Memory B cell (primary cell): ENCODE results near the gene LRRC8B.
"Not testable (repeated sequence)": the region's sequence is repeated elsewhere in the genome, so short reads cannot be mapped to it uniquely, and the experiment has no call there.

Experiments used
- ATAC-seq: fragments of 150-1000 bp; cut with Tn5 transposase; 2 replicates; pipeline ENCODE4 v1.10.0; 2021; ENCODE audit warnings: low read depth, mild to moderate bottlenecking, moderate library complexity
- DNase-seq, 2 donors: peaks; one replicate each; pipeline ENCODE4 v3.0.0; 2022; ENCODE audit warnings: low spot score in 2 of 2
- H3K27ac Mint-ChIP-seq: one replicate; pipeline ENCODE4 v1.8.0; 2022; ENCODE audit warnings: mild to moderate bottlenecking, moderate library complexity, mixed read lengths
- H3K27me3 Mint-ChIP-seq: one replicate; pipeline ENCODE4 v1.8.0; 2022; ENCODE audit warnings: mixed read lengths
- H3K36me3 Mint-ChIP-seq: one replicate; pipeline ENCODE4 v1.8.0; 2022; ENCODE audit warnings: mild to moderate bottlenecking, mixed read lengths
- H3K4me1 Mint-ChIP-seq: one replicate; pipeline ENCODE4 v1.8.0; 2022; ENCODE audit warnings: mixed read lengths
- H3K4me3 Mint-ChIP-seq: one replicate; pipeline ENCODE4 v1.8.0; 2022; ENCODE audit warnings: mild to moderate bottlenecking, moderate library complexity, mixed read lengths
- H3K9me3 Mint-ChIP-seq: one replicate; pipeline ENCODE4 v1.8.0; 2022; ENCODE audit warnings: mixed read lengths

LRRC8B gene

DNA sequence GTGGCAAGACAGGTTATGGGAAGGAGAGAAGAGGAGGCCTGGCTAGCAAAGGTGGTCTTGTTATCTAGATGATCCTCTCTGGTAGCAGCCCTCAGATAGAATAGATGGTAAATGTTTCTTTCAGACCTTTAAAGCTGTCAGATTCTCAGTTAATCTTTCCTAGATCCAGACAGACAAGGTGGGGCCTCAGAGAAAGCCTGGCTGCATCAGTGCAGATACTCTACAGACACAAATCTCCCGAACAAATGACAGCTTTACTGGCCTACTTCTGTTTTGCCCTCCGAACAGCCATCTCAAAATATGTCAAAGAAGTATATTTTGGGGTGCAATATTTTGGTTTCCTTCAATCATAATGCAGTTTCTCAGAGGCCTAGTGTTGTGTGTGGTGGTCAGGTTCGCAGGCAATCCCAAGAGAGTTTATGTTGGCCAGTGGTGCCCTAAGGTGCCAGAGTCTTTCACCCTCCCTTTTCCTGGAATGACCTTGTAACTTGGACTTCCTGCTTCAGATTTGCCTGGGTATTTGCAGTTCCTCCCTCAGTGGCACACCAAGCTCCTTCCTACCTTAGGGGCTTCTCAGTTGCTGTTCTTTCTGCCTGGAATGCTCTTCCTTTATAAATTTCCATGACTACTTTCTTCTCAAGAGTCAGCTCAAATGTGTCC lies 7.0 kb downstream of the LRRC8B start:
- ATAC-seq (no peak), DNase-seq (no peak)
- Mint-ChIP-seq H3K27me3 (no peaks in the 10 kb centered on the region), H3K36me3 (peaks cover 16% of the 10 kb centered on the region), H3K4me1 (peaks cover 27% of the 10 kb centered on the region), H3K9me3 (peaks cover 2% of the 10 kb centered on the region), H3K27ac (peak overlapping the region; percentile 48), H3K4me3 (no peak overlapping the region)

GRCh38 chr1:89532228-89532627 lies 7.6 kb downstream of the LRRC8B start:
- no peak for DNase-seq
- H3K27me3 Mint-ChIP-seq: no peaks in the 10 kb centered on the region
- peaks cover 16% of the 10 kb centered on the region for H3K36me3 Mint-ChIP-seq
- no peak for ATAC-seq
- peak overlapping the region; percentile 48 for H3K27ac Mint-ChIP-seq
- H3K4me1 Mint-ChIP-seq: peaks cover 27% of the 10 kb centered on the region
- peaks cover 2% of the 10 kb centered on the region for H3K9me3 Mint-ChIP-seq
- H3K4me3 Mint-ChIP-seq: no peak overlapping the region

GRCh38 chr1:89532866-89533265 lies 8.2 kb downstream of the LRRC8B start:
- H3K27me3 Mint-ChIP-seq: no peaks in the 10 kb centered on the region
- ATAC-seq (no peak), DNase-seq (no peak)
- no peak overlapping the region for H3K27ac Mint-ChIP-seq
- no peak overlapping the region for H3K4me3 Mint-ChIP-seq
- H3K9me3 Mint-ChIP-seq: peaks cover 2% of the 10 kb centered on the region
- H3K4me1 Mint-ChIP-seq: peaks cover 27% of the 10 kb centered on the region
- peaks cover 16% of the 10 kb centered on the region for H3K36me3 Mint-ChIP-seq

DNA sequence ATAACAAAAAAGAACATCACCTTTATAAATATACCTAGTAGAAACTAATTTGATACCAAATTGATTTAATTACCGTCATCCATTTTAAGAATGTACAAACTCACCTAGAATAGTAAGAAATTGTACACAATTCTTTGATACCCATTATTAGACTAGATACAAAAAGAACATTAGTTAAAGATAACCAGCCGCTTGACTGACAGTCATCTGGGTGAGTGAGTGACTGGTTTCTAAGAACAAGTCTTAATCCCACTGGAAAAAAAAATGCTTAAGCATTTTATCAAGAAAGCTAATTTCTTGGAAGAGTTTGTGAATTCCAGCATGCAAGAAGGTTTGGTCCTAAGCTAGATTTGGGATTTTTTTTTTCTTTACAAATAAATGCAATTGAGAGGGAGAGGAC lies 10.9 kb downstream of the LRRC8B start:
- no peak for DNase-seq
- H3K36me3 Mint-ChIP-seq: peaks cover 22% of the 10 kb centered on the region
- no peak for ATAC-seq
- H3K4me1 Mint-ChIP-seq: peaks cover 34% of the 10 kb centered on the region
- peaks cover 2% of the 10 kb centered on the region for H3K9me3 Mint-ChIP-seq
- no peak overlapping the region for H3K27ac Mint-ChIP-seq
- no peaks in the 10 kb centered on the region for H3K27me3 Mint-ChIP-seq
- no peak overlapping the region for H3K4me3 Mint-ChIP-seq

DNA sequence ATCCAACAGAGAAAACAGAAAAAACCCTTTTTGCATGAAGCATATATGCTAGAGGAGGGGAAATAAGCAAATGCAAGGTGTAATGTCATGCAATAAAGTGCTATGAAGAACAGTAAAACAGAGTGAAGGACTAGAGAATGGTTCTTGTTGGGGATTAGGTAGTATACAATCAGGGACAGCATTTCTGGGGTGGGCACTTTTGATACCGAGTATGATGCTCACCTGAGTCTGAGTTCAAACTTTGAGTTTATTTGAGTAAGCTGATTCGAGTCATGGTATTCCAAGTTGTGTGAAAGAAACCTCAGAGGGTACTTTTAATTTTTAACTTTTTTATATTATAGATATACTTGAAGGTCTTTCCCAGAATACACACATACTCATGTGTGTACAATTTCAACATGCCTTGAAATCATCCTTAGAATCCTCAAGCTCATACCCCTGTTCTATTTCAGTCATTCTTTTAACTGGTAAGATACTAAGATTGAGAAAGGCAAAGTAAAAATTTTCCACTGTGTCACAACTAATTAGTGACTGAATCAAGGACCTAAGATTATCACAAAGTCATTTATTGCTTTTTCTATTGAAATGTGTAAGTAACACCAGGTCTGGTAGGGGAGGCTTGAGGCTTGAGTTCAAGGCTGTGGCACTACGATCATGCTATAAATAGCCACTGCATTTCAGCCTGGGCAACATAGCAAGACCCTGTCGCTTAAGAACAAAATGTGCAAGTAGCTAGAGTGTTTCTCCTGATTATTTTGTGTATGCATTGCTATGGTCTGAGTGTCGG lies 12.1 kb downstream of the LRRC8B start:
- DNase-seq (no peak), ATAC-seq (no peak)
- no peaks in the 10 kb centered on the region for H3K27me3 Mint-ChIP-seq
- no peak overlapping the region for H3K27ac Mint-ChIP-seq
- peaks cover 33% of the 10 kb centered on the region for H3K4me1 Mint-ChIP-seq
- peaks cover 2% of the 10 kb centered on the region for H3K9me3 Mint-ChIP-seq
- no peak overlapping the region for H3K4me3 Mint-ChIP-seq
- peaks cover 21% of the 10 kb centered on the region for H3K36me3 Mint-ChIP-seq

GRCh38 chr1:89538361-89538760 lies 13.7 kb downstream of the LRRC8B start:
- peak overlapping the region; percentile 80 for H3K27ac Mint-ChIP-seq
- no peak for ATAC-seq
- DNase-seq: no peak
- no peaks in the 10 kb centered on the region for H3K27me3 Mint-ChIP-seq
- H3K4me3 Mint-ChIP-seq: no peak overlapping the region
- H3K36me3 Mint-ChIP-seq: peaks cover 10% of the 10 kb centered on the region
- H3K9me3 Mint-ChIP-seq: no peaks in the 10 kb centered on the region
- peaks cover 23% of the 10 kb centered on the region for H3K4me1 Mint-ChIP-seq

DNA sequence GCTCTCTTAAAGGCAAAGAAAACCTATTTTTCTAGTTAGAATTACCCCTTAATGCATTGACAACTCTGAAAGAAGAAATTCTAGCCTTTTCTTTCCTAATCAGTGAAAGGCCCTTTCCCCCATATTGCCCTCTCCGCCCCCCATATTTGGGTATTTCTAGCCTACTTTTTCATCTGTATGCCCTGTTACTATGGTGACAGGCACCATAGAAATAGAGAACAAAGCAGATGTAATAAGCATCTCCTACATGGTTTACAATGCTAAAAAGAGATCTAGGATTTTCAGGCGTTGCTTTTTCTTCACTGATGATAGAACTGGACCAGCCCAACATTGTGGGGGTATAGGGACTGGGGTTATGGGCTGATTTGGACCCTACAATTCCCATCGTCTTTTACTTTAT lies 14.5 kb downstream of the LRRC8B start:
- H3K9me3 Mint-ChIP-seq: no peaks in the 10 kb centered on the region
- H3K27me3 Mint-ChIP-seq: no peaks in the 10 kb centered on the region
- DNase-seq (no peak), ATAC-seq (no peak)
- H3K27ac Mint-ChIP-seq: no peak overlapping the region
- no peak overlapping the region for H3K4me3 Mint-ChIP-seq
- peaks cover 23% of the 10 kb centered on the region for H3K4me1 Mint-ChIP-seq
- H3K36me3 Mint-ChIP-seq: peaks cover 10% of the 10 kb centered on the region

DNA sequence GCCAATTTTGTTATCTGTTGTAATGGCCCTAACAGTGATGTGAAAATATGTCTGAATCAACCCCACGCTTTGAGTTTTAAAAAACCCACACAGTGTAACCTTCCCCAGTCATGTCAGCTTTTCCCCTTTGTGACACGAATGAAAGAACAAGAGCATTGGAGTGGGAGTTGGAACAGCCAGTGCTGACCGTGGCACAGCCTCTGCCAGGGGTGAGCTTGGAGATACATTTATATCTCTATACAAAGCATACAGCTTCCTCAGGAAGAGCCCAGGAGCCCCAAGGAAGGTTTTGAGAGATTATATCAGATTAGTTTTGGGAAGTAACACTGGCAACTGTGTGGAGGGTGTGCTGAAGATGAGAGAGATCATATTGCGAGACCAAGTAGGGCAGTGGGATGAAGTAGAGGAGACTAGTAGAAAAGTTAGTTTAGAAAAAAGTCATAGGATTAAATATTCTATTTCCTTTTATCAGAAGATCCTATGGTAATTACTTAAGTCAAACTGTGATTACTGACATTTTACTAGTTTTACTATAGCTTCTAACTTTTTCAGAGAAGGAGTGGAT lies 15.9 kb downstream of the LRRC8B start:
- Mint-ChIP-seq H3K4me3 (no peak overlapping the region), H3K27ac (no peak overlapping the region)

GRCh38 chr1:89542345-89542744 lies 17.7 kb downstream of the LRRC8B start:
- no peaks in the 10 kb centered on the region for H3K27me3 Mint-ChIP-seq
- no peak overlapping the region for H3K27ac Mint-ChIP-seq
- no peaks in the 10 kb centered on the region for H3K9me3 Mint-ChIP-seq
- peaks cover 31% of the 10 kb centered on the region for H3K4me1 Mint-ChIP-seq
- H3K36me3 Mint-ChIP-seq: peaks cover 10% of the 10 kb centered on the region
- DNase-seq (no peak), ATAC-seq (no peak)
- no peak overlapping the region for H3K4me3 Mint-ChIP-seq

More for the DNA sequence above, 15.9 kb downstream of the LRRC8B start:
- DNase-seq: no peak
- ATAC-seq: no peak
- no peaks in the 10 kb centered on the region for H3K27me3 Mint-ChIP-seq
- H3K36me3 Mint-ChIP-seq: peaks cover 9% of the 10 kb centered on the region
- no peaks in the 10 kb centered on the region for H3K9me3 Mint-ChIP-seq
- peaks cover 28% of the 10 kb centered on the region for H3K4me1 Mint-ChIP-seq

GRCh38 chr1:89543632-89544031 lies 19.0 kb downstream of the LRRC8B start:
- not testable (repeated sequence) for H3K27ac Mint-ChIP-seq, H3K36me3 Mint-ChIP-seq, DNase-seq, H3K4me3 Mint-ChIP-seq, H3K9me3 Mint-ChIP-seq, ATAC-seq, H3K27me3 Mint-ChIP-seq
- H3K4me1 Mint-ChIP-seq: peaks cover 26% of the 10 kb centered on the region

DNA sequence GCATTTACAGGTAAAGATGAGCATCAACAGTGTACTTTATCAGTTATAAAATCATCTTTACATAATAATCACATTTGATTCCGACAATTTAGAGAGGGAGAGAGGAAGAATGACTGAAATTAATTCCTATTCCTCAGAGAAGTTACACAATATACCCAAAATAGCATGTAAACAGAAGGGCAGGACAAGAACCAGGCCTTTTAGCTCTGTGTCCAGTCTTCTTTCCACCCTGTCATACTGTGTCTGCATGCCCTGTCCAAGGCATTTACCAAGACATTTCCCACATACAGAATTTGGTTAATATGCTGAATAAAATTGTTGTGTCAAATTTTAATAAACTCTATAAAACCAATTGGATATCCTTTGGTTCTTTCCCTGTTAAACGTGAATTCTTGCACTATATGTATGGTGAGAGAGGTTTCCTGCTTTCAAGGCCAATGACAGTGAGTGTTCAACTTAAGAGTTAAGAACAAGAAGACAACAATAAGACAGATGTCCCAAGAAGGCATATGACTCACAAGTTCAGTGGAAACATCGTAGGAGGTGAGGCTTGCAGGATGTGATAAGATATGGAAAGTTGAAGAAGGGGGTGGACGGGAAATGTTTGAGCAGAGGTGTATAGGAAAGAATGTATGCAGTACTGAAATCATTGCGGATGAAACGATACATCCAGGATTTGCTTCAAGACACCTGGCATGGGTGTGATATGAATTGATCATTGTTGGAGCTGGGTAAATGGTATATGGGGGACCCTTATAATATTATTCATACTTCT lies 20.8 kb downstream of the LRRC8B start:
- H3K4me3 Mint-ChIP-seq: no peak overlapping the region
- H3K9me3 Mint-ChIP-seq: no peaks in the 10 kb centered on the region
- ATAC-seq (no peak), DNase-seq (no peak)
- peaks cover 9% of the 10 kb centered on the region for H3K36me3 Mint-ChIP-seq
- H3K27ac Mint-ChIP-seq: no peak overlapping the region
- no peaks in the 10 kb centered on the region for H3K27me3 Mint-ChIP-seq
- peaks cover 25% of the 10 kb centered on the region for H3K4me1 Mint-ChIP-seq

- DNase-seq: no peak
- ATAC-seq: no peak
- H3K27me3 Mint-ChIP-seq: no peaks in the 10 kb centered on the region
- peaks cover 31% of the 10 kb centered on the region for H3K4me1 Mint-ChIP-seq
- no peaks in the 10 kb centered on the region for H3K9me3 Mint-ChIP-seq
- no peak overlapping the region for H3K27ac Mint-ChIP-seq
- peaks cover 16% of the 10 kb centered on the region for H3K36me3 Mint-ChIP-seq
- H3K4me3 Mint-ChIP-seq: no peak overlapping the region
These were observed 21.7 kb downstream of the LRRC8B start for GRCh38 chr1:89546082-89546889.

DNA sequence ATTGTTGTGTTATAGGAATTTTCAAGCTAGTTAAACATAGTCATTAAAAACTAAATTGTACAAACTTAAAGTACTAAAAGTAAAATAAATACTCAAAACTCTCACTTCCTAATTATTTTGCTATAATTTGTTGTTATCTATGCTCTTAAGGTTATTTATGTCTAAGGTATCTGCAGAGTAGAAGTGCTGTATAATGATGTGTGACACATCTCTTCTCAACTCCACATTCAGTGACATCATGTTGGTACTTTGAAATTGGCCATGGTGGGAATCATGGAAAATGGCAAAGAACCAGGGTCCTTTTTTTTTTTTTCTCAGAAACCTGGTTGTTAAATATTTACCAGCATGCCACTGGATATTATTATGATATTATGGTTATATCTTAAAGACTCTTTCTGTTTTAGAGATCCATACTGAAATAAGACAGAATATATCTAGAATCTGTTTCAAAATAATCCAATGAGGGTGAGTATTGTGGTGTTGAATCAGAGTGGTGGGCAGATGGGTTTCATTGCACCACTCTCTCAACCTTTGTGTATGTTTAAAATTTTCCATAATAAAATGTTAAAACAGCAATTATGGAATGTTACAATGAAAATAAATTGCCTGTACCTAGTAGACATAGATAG lies 22.4 kb downstream of the LRRC8B start:
- ATAC-seq: no peak
- H3K4me3 Mint-ChIP-seq: no peak overlapping the region
- no peak overlapping the region for H3K27ac Mint-ChIP-seq
- H3K9me3 Mint-ChIP-seq: no peaks in the 10 kb centered on the region
- H3K27me3 Mint-ChIP-seq: no peaks in the 10 kb centered on the region
- no peak for DNase-seq
- H3K4me1 Mint-ChIP-seq: peaks cover 29% of the 10 kb centered on the region
- H3K36me3 Mint-ChIP-seq: peaks cover 15% of the 10 kb centered on the region
